Liver (tissue), 9 donors: ENCODE data around the gene RPS6KB2. TPM values are rescaled to one million over a fixed set of nuclear protein-coding genes. Genes with fewer than 3 reads are reported as not detected.

ENCODE experiments used
- DNase-seq: peaks from one replicate; pipeline ENCODE4 v3.0.0-alpha.2; 2017; ENCODE audit warnings: low spot score
- H3K27ac ChIP-seq, 2 donors: one replicate each; pipeline ENCODE4 v1.7.0; 2013; ENCODE audit warnings: inconsistent platforms in 2 of 2, low read length in 2 of 2, control low read depth in 1 of 2, low read depth in 1 of 2, mild to moderate bottlenecking in 1 of 2
- H3K27me3 ChIP-seq, 4 donors: one replicate each; pipeline versions ENCODE4 v1.6.1 to v1.7.0; 2013; ENCODE audit warnings: low read length in 3 of 4, inconsistent platforms in 1 of 4, mild to moderate bottlenecking in 1 of 4, moderate library complexity in 1 of 4; ENCODE audit not compliant: control insufficient read depth in 4 of 4, insufficient read depth in 4 of 4
- H3K36me3 ChIP-seq, 4 donors: one replicate each; pipeline versions ENCODE4 v1.6.1 to v1.7.0; 2013; ENCODE audit warnings: low read length in 3 of 4, mild to moderate bottlenecking in 3 of 4, low read depth in 1 of 4, moderate library complexity in 1 of 4; ENCODE audit not compliant: control insufficient read depth in 4 of 4, insufficient read depth in 3 of 4
- H3K4me1 ChIP-seq, 4 donors: one replicate each; pipeline versions ENCODE4 v1.6.1 to v1.7.0; 2013; ENCODE audit warnings: low read length in 3 of 4, mild to moderate bottlenecking in 3 of 4, moderate library complexity in 1 of 4; ENCODE audit not compliant: control insufficient read depth in 4 of 4, insufficient read depth in 4 of 4
- H3K4me3 ChIP-seq, 3 donors: one replicate each; pipeline versions ENCODE4 v1.6.1 to v1.7.0; 2013; ENCODE audit warnings: low read length in 3 of 3, control low read depth in 1 of 3, low read depth in 1 of 3, mild to moderate bottlenecking in 1 of 3
- H3K9ac ChIP-seq, 2 donors: one replicate each; pipeline ENCODE4 v1.7.0; 2013; ENCODE audit warnings: low read length in 2 of 2, mild to moderate bottlenecking in 2 of 2, moderate library complexity in 2 of 2, control low read depth in 1 of 2, low read depth in 1 of 2
- H3K9me3 ChIP-seq, 4 donors: one replicate each; pipeline versions ENCODE4 v1.6.1 to v1.7.0; 2013; ENCODE audit warnings: low read length in 3 of 4; ENCODE audit not compliant: control insufficient read depth in 4 of 4
- ATF3 ChIP-seq: IDR thresholded peaks from 2 replicates; pipeline ENCODE4 v1.6.1; 2016; ENCODE audit warnings: antibody characterized with exemption
- CTCF ChIP-seq: fragments of 150-350 bp; IDR thresholded peaks from 2 replicates; pipeline ENCODE4 v1.5.1; 2017; ENCODE audit warnings: improper control_type of control experiment, low read depth, low read length; ENCODE audit not compliant: missing input control
- EGR1 ChIP-seq, 2 donors: IDR thresholded peaks; 2 replicates each; pipeline ENCODE4 v1.6.1; 2016 to 2018; ENCODE audit warnings: antibody characterized with exemption in 2 of 2, low read depth in 2 of 2
- FOXA1 ChIP-seq: IDR thresholded peaks from 2 replicates; pipeline ENCODE4 v1.6.1; 2016; ENCODE audit warnings: antibody characterized with exemption
- FOXA2 ChIP-seq: IDR thresholded peaks from 2 replicates; pipeline ENCODE4 v1.6.1; 2016; ENCODE audit warnings: antibody characterized with exemption
- GABPA ChIP-seq, 2 donors: IDR thresholded peaks in 1 of 2; conservative IDR thresholded peaks in 1 of 2; 2 replicates each; pipeline ENCODE4 v1.6.1; 2016; ENCODE audit warnings: antibody characterized with exemption in 2 of 2, mild to moderate bottlenecking in 1 of 2, moderate library complexity in 1 of 2
- HNF4A ChIP-seq, 2 donors: conservative IDR thresholded peaks; 2 replicates each; pipeline ENCODE4 v1.6.1; 2016; ENCODE audit warnings: antibody characterized with exemption in 2 of 2, mild to moderate bottlenecking in 2 of 2
- HNF4G ChIP-seq: IDR thresholded peaks from 2 replicates; pipeline ENCODE4 v1.6.1; 2016; ENCODE audit warnings: antibody characterized with exemption
- JUND ChIP-seq, 2 donors: IDR thresholded peaks; 2 replicates each; pipeline ENCODE4 v1.6.1; 2016; ENCODE audit warnings: antibody characterized with exemption in 2 of 2
- NR2F2 ChIP-seq: IDR thresholded peaks from 2 replicates; pipeline ENCODE4 v1.6.1; 2016; ENCODE audit warnings: antibody characterized with exemption
- REST ChIP-seq: IDR thresholded peaks from 2 replicates; pipeline ENCODE4 v1.6.1; 2016; ENCODE audit warnings: antibody characterized with exemption, mild to moderate bottlenecking
- RXRA ChIP-seq, 2 donors: IDR thresholded peaks; 2 replicates each; pipeline ENCODE4 v1.6.1; 2017 to 2018; ENCODE audit warnings: antibody characterized with exemption in 2 of 2, mild to moderate bottlenecking in 1 of 2
- SP1 ChIP-seq: IDR thresholded peaks from 2 replicates; pipeline ENCODE4 v1.6.1; 2018; ENCODE audit warnings: antibody characterized with exemption, mild to moderate bottlenecking
- TAF1 ChIP-seq: conservative IDR thresholded peaks from 2 replicates; pipeline ENCODE4 v1.6.1; 2016; ENCODE audit warnings: antibody characterized with exemption, mild to moderate bottlenecking
- YY1 ChIP-seq: IDR thresholded peaks from 2 replicates; pipeline ENCODE4 v1.6.1; 2016; ENCODE audit warnings: antibody characterized with exemption, mild to moderate bottlenecking
- ZBTB33 ChIP-seq: IDR thresholded peaks from 2 replicates; pipeline ENCODE4 v1.6.1; 2016; ENCODE audit warnings: antibody characterized with exemption
- WGBS: extraction: QIAGEN DNeasy Blood & Tissue Kit; methylation state at CpG from one replicate; pipeline ENCODE4 v1.1.7; 2013; 5-methylcytosine and 5-hydroxymethylcytosine counted together
- polyA plus RNA-seq, 2 donors: library from polyadenylated mRNA; stranded (reverse) in 1 of 2; unstranded in 1 of 2; fragments of 200-250 nt in 1 of 2; fragments of >200 nt in 1 of 2; fragmentation: Nextera tagmentation in 1 of 2; extraction: Ambion mirVana in 1 of 2; gene quantifications; one replicate each; pipeline versions ENCODE4 v1.2.1 to v1.2.3, GENCODE V29; 2013 to 2015
- total RNA-seq, 2 donors: library from RNA; depleted of rRNA; stranded (reverse); fragments of >200 nt; gene quantifications; one replicate each; pipeline ENCODE4 v1.2.3, GENCODE V29; 2014
- donor health status: healthy.
- donor health status: healthy.
- donor health status: healthy.
- donor health status: healthy.
- donor health status: healthy.

The RPS6KB2 gene
- total and polyA plus RNA-seq, 4 donors = 31.5 to 49.6 (median 37.7) TPM

- no peak overlapping the region for H3K27ac ChIP-seq
- no peak for DNase-seq
- no peak overlapping the region for H3K4me3 ChIP-seq
- peaks cover 11 to 33% (median 21%) of the 10 kb centered on the region in 4 donors for H3K4me1 ChIP-seq
- H3K9ac ChIP-seq = no peak overlapping the region
- H3K9me3 ChIP-seq = no peaks in the 10 kb centered on the region
- 93% methylated on average over 34 of the region's 34 CpGs for WGBS
- no peaks in the 10 kb centered on the region for H3K27me3 ChIP-seq
- H3K36me3 ChIP-seq = no peaks in the 10 kb centered on the region
- TF ChIP-seq REST (no peak), HNF4A (conservative IDR thresholded peaks at IDR 0.05) (no peak), ATF3 (no peak), JUND (IDR thresholded peaks at IDR 0.05) (no peak), GABPA (IDR thresholded peaks at IDR 0.05 in 1 of 2, conservative IDR thresholded peaks at IDR 0.05 in 1 of 2) (no peak), SP1 (no peak), YY1 (no peak), FOXA2 (no peak), NR2F2 (no peak), FOXA1 (no peak), HNF4G (no peak), TAF1 (no peak), ZBTB33 (no peak), EGR1 (IDR thresholded peaks at IDR 0.05; ENCODE audit: low read depth in 2 of 2) (no peak), CTCF (no peak), RXRA (IDR thresholded peaks at IDR 0.05) (no peak)
Observed at GRCh38 chr11:67423891-67424613, 4.2 kb upstream of the RPS6KB2 start.
